ENCODE data around the gene NDUFB10.

DNA sequence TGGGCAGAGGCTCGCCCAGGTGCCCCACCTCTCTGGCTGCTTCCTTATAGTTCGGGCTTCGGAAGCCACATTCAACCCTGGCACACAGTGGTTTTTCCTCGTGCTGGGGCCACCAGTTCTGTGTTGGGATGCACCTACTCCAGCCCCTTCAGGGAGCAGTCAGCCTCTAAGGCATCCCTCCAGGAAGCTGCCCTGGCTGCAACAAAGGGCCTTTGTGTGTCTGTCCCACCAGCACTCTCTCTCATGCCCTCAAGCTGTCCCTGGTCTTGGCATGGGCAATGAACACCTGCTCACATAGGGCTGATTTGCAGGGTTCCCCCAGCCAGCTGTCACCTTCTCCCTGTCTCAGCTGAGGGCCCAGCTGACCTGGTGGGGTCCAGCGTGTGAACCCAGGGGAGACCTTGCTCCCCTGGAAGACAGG is 22.7 kb downstream of the NDUFB10 start:
- TF ChIP-seq CTCF (IDR thresholded peaks at IDR 0.05; ENCODE audit: low read depth, low read length, missing input control) (no peak), TAF1 (conservative IDR thresholded peaks at IDR 0.05) (no peak), NR2F2 (IDR thresholded peaks at IDR 0.05) (no peak)
- TF ChIP-seq, protein P1, sequence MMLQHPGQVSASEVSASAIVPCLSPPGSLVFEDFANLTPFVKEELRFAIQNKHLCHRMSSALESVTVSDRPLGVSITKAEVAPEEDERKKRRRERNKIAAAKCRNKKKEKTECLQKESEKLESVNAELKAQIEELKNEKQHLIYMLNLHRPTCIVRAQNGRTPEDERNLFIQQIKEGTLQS (IDR thresholded peaks at IDR 0.05): no peak
